Measurements from ENCODE around the gene RPL3. TPM values are rescaled to one million over a fixed set of nuclear protein-coding genes. Genes with fewer than 3 reads are reported as not detected.

RPL3 gene
- total and polyA plus RNA-seq, 2 of the 4 experiments (the other 2 are of a cell fraction) = 2,871 to 3,312 TPM

DNA sequence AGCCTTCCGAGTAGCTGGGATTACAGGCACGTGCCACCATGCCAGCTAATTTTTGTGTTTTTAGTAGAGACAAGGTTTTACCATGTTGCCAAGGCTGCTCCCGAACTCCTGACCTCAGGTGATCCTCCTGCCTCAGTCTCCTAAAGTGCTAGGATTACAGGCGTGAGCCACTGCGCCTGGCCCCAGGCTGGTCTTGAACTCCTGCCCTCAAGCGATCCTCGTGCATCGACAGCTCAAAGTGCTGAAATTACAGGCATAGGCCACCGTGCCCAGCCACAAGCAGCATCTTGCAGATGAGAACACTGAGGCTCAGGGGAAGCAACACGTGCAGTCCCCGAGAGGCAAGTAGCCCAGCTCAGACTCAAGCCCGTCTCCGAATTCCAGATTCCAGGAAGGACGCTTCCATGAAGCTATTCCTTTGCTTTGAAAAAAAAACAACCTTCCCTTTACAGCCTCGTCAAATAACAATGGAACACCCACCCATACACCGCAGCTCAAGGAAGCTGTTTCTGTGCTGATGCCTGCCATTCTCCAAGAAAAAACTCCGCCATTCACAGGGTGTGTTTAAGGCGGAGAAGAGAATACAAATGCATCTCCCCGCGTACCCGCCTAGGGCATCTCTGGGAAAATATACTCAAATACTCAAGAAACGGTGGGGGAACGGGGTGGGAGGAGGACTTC, 40.1 kb downstream of the RPL3 start:
- no peak overlapping the region for H3K23ac ChIP-seq (ENCODE audit: low read depth, low read length)
- H4K20me1 ChIP-seq (ENCODE audit: insufficient read depth, low read length) = peaks cover 8% of the 10 kb centered on the region
- no peaks in the 10 kb centered on the region for H3K27me3 ChIP-seq (ENCODE audit: control insufficient read depth, insufficient read depth, low read length)
- peak overlapping the region; percentile 68 for H3K4ac ChIP-seq (ENCODE audit: low read depth, low read length)
- peak overlapping the region in 1 of 2 experiments; percentile 24; a peak in 2 of 4 replicates for H4K8ac ChIP-seq (ENCODE audit: low read depth in 2 of 2, low read length in 2 of 2)
- BruUV-seq (replicated peaks) = no TSS peak
- H4K91ac ChIP-seq (ENCODE audit: insufficient read depth, low read depth, low read length) = peak overlapping the region; percentile 49
- no peak overlapping the region for H3K56ac ChIP-seq (ENCODE audit: extremely low read depth, insufficient read depth, low read length)
- dilution Hi-C loops (cut with HindIII; ENCODE audit: low sequenced_read_pairs, unreplicated experiment) = no loop called here
- peak overlapping the region; percentile 16 for H2BK120ac ChIP-seq (ENCODE audit: low read depth, low read length)
- in situ Hi-C loops (cut with MboI; ENCODE audit: low sequenced_read_pairs) = no loop called here
- H3K9me1 ChIP-seq (ENCODE audit: insufficient read depth, low read length) = peaks cover 27% of the 10 kb centered on the region
- H3K9me3 ChIP-seq (ENCODE audit: control insufficient read depth, insufficient read depth, low read length) = 0 out of 2 replicates have a peak, but pooled peaks cover 2% of the 10 kb centered on the region
- H3K14ac ChIP-seq (replicated peaks; ENCODE audit: low read depth, low read length) = no peak overlapping the region
- WGBS, 2 experiments (ENCODE audit: extremely low coverage in 2 of 2, insufficient read length in 1 of 2) = 79% methylated on average over 7 of the region's 23 CpGs; no CpG with 5 or more reads in 1 of the 2 experiments
- no peak overlapping the region for H2AFZ ChIP-seq (replicated peaks; ENCODE audit: low read length, poor library complexity)
- no peak overlapping the region for H3K18ac ChIP-seq (ENCODE audit: low read depth, low read length)
- CTCF ChIA-PET = interaction anchor here (0.6 kb wide), 1 partner anchor 173 kb away, joined by 3 read pairs; no protein-coding TSS in a partner anchor
- H3K79me1 ChIP-seq (ENCODE audit: low read depth in 1 of 2, low read length in 2 of 2) = peaks cover 0 to 9% of the 10 kb centered on the region in 2 experiments; a peak in 1 of 4 replicates
- peak overlapping the region; percentile 53; the same call in 1 of the 2 replicates for H2BK20ac ChIP-seq (ENCODE audit: low read depth, low read length)
- peak overlapping the region; percentile 70; the same call in 1 of the 2 replicates for H2AK5ac ChIP-seq (ENCODE audit: low read depth, low read length)
- H3K9ac ChIP-seq (ENCODE audit: low read depth, low read length) = no peak overlapping the region
- no peak for DNase-seq
- ATAC-seq (ENCODE audit: low read depth) = no peak
- no peak overlapping the region for H3K4me2 ChIP-seq (ENCODE audit: low read depth, low read length)
- H4K5ac ChIP-seq (ENCODE audit: low read depth, low read length) = no peak overlapping the region
- peaks cover 20% of the 10 kb centered on the region for H3K4me1 ChIP-seq (ENCODE audit: control insufficient read depth, insufficient read depth, low read length)
- no peak overlapping the region for H3K27ac ChIP-seq (ENCODE audit: insufficient read depth, low read length)
- intact Hi-C loops (cut with micrococcal nuclease) = no loop called here
- no peaks in the 10 kb centered on the region for H3K36me3 ChIP-seq (ENCODE audit: control insufficient read depth, insufficient read depth, low read length)
- no peak overlapping the region for H3K4me3 ChIP-seq (ENCODE audit: insufficient read depth, low read depth, low read length)
- no peak overlapping the region for H2BK5ac ChIP-seq (ENCODE audit: low read depth, low read length, poor library complexity, severe bottlenecking)
- POLR2A ChIA-PET (ENCODE audit: unreplicated experiment) = no interaction called here
- peak overlapping the region; percentile 30 for H2AK9ac ChIP-seq (replicated peaks; ENCODE audit: low read depth, low read length, poor library complexity)
- peak overlapping the region; percentile 19; the same call in 1 of the 3 replicates for H2BK15ac ChIP-seq (ENCODE audit: low read depth, low read length)
- TF ChIP-seq RAD21 (IDR thresholded peaks at IDR 0.05; ENCODE audit: low read length) (no peak), POLR2A (IDR thresholded peaks at IDR 0.05; ENCODE audit: low read depth, low read length) (no peak), SMC3 (IDR thresholded peaks at IDR 0.05; ENCODE audit: low read depth, low read length) (no peak), FOS (IDR thresholded peaks at IDR 0.05; ENCODE audit: low read depth, low read length) (no peak), CEBPB (IDR thresholded peaks at IDR 0.05; ENCODE audit: low read depth, low read length) (no peak), BHLHE40 (IDR thresholded peaks at IDR 0.05; ENCODE audit: low read depth, low read length) (no peak), CHD1 (IDR thresholded peaks at IDR 0.05; ENCODE audit: low read depth, low read length) (no peak), MAFK (IDR thresholded peaks at IDR 0.05; ENCODE audit: low read depth, low read length) (no peak), RFX5 (IDR thresholded peaks at IDR 0.05; ENCODE audit: low read depth, low read length) (no peak), NFE2L2 (IDR thresholded peaks at IDR 0.05; ENCODE audit: low read depth, low read length) (no peak), MAZ (IDR thresholded peaks at IDR 0.05; ENCODE audit: borderline replicate concordance, low read depth, low read length) (no peak), RCOR1 (IDR thresholded peaks at IDR 0.05; ENCODE audit: insufficient replicate concordance, low read length) (no peak)
- TF ChIP-seq, protein P1, sequence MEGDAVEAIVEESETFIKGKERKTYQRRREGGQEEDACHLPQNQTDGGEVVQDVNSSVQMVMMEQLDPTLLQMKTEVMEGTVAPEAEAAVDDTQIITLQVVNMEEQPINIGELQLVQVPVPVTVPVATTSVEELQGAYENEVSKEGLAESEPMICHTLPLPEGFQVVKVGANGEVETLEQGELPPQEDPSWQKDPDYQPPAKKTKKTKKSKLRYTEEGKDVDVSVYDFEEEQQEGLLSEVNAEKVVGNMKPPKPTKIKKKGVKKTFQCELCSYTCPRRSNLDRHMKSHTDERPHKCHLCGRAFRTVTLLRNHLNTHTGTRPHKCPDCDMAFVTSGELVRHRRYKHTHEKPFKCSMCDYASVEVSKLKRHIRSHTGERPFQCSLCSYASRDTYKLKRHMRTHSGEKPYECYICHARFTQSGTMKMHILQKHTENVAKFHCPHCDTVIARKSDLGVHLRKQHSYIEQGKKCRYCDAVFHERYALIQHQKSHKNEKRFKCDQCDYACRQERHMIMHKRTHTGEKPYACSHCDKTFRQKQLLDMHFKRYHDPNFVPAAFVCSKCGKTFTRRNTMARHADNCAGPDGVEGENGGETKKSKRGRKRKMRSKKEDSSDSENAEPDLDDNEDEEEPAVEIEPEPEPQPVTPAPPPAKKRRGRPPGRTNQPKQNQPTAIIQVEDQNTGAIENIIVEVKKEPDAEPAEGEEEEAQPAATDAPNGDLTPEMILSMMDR (conservative IDR thresholded peaks at IDR 0.05; ENCODE audit: low read depth, low read length) = no peak
- TF ChIP-seq, protein P2, sequence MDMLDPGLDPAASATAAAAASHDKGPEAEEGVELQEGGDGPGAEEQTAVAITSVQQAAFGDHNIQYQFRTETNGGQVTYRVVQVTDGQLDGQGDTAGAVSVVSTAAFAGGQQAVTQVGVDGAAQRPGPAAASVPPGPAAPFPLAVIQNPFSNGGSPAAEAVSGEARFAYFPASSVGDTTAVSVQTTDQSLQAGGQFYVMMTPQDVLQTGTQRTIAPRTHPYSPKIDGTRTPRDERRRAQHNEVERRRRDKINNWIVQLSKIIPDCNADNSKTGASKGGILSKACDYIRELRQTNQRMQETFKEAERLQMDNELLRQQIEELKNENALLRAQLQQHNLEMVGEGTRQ (IDR thresholded peaks at IDR 0.05; ENCODE audit: low read depth, low read length) = no peak

All from IMR-90 (cell line).